SU-DHL-6 (cell line): Measurements from ENCODE around the gene CASK.

ENCODE experiments used
- H2AFZ ChIP-seq: fragments of 200-600 bp; sonication (generic); 2 replicates; pipeline ENCODE4 v1.6.1; 2014; ENCODE audit warnings: low read depth, mild to moderate bottlenecking, moderate library complexity, mixed read lengths, antibody characterized with exemption, low read length; ENCODE audit not compliant: severe bottlenecking
- H3F3A ChIP-seq: fragments of 200-600 bp; shearing (Covaris generic); 2 replicates; pipeline ENCODE4 v1.6.0; 2016; ENCODE audit warnings: antibody characterized with exemption, mild to moderate bottlenecking; ENCODE audit not compliant: insufficient read depth
- H3K27ac ChIP-seq: fragments of 200-600 bp; sonication (generic); 2 replicates; pipeline ENCODE4 v1.5.1; 2016; ENCODE audit warnings: low read depth, mild to moderate bottlenecking, low read length, moderate library complexity, mixed read lengths
- H3K27me3 ChIP-seq: fragments of 200-600 bp; sonication (generic), shearing (Covaris generic); 2 replicates; pipeline ENCODE4 v1.6.0; 2014; ENCODE audit warnings: mild to moderate bottlenecking, low read length
- H3K36me3 ChIP-seq: fragments of 200-600 bp; sonication (generic); 2 replicates; pipeline ENCODE4 v1.6.1; 2014; ENCODE audit warnings: mild to moderate bottlenecking, low read length, mixed read lengths
- H3K4me2 ChIP-seq: fragments of 300-600, 200-600 bp; shearing (Covaris generic), sonication (generic); 2 replicates; pipeline ENCODE4 v1.6.0; 2014; ENCODE audit warnings: low read length, low read depth, mild to moderate bottlenecking; ENCODE audit not compliant: poor library complexity, severe bottlenecking
- H3K4me3 ChIP-seq: fragments of 200-600 bp; sonication (generic); 2 replicates; pipeline ENCODE4 v1.5.1; 2014; ENCODE audit warnings: antibody characterized with exemption, low read length, mild to moderate bottlenecking, mixed read lengths; ENCODE audit not compliant: insufficient read depth, poor library complexity, severe bottlenecking
- H3K79me2 ChIP-seq: fragments of 200-600 bp; sonication (generic); 2 replicates; pipeline ENCODE4 v1.6.1; 2014; ENCODE audit warnings: mild to moderate bottlenecking, low read length, moderate library complexity; ENCODE audit not compliant: insufficient read depth
- H3K9ac ChIP-seq: fragments of 200-600 bp; sonication (generic); 2 replicates; pipeline ENCODE4 v1.7.0; 2014; ENCODE audit warnings: mild to moderate bottlenecking, low read length
- H3K9me2 ChIP-seq: fragments of 200-600 bp; sonication (generic); replicated peaks from 2 replicates; pipeline ENCODE4 v1.6.1; 2014; ENCODE audit warnings: low read length; ENCODE audit not compliant: insufficient read depth
- H3K9me3 ChIP-seq: fragments of 200-600 bp; sonication (generic); 2 replicates; pipeline ENCODE4 v1.6.1; 2014; ENCODE audit warnings: low read length, mixed read lengths; ENCODE audit not compliant: insufficient read depth
- H4K20me1 ChIP-seq: fragments of 200-600 bp; sonication (generic); 2 replicates; pipeline ENCODE4 v1.6.1; 2014; ENCODE audit warnings: low read depth, mild to moderate bottlenecking, antibody characterized with exemption, low read length, moderate library complexity, mixed read lengths
- CTCF ChIP-seq: fragments of 200-600 bp; sonication (generic); IDR thresholded peaks from one replicate; pipeline ENCODE4 v1.5.1; 2017; ENCODE audit warnings: antibody characterized with exemption, mild to moderate bottlenecking, low read length, moderate library complexity; ENCODE audit not compliant: insufficient read depth, poor library complexity, severe bottlenecking
- EZH2phosphoT487 ChIP-seq: fragments of 200-600 bp; sonication (generic), shearing (Covaris generic); conservative IDR thresholded peaks from 2 replicates; pipeline ENCODE4 v1.6.1; 2018; ENCODE audit warnings: mild to moderate bottlenecking, antibody characterized with exemption, low read length, moderate library complexity, mixed read lengths

The CASK gene

GRCh38 chrX:41868392-41868977, 54.9 kb downstream of the CASK start:
- Histone ChIP-seq H4K20me1 (no peaks in the 10 kb centered on the region), H2AFZ (no peak overlapping the region), H3K9me2 (no peaks in the 10 kb centered on the region), H3F3A (no peaks in the 10 kb centered on the region), H3K36me3 (no peaks in the 10 kb centered on the region), H3K4me2 (no peak overlapping the region), H3K27ac (no peak overlapping the region), H3K4me3 (no peak overlapping the region), H3K9ac (no peak overlapping the region), H3K27me3 (no peaks in the 10 kb centered on the region), H3K9me3 (no peaks in the 10 kb centered on the region), H3K79me2 (peaks cover 44% of the 10 kb centered on the region)
- TF ChIP-seq CTCF (no peak), EZH2phosphoT487 (no peak)

- no peaks in the 10 kb centered on the region for H3K9me3 ChIP-seq
- no peaks in the 10 kb centered on the region for H3F3A ChIP-seq
- TF ChIP-seq EZH2phosphoT487, result no peak
- TF ChIP-seq CTCF, result peak; percentile 12
- H3K4me2 ChIP-seq, result no peak overlapping the region
- no peak overlapping the region for H2AFZ ChIP-seq
- H3K9ac ChIP-seq, result no peak overlapping the region
- H3K27ac ChIP-seq, result no peak overlapping the region
- H4K20me1 ChIP-seq, result no peaks in the 10 kb centered on the region
- no peaks in the 10 kb centered on the region for H3K9me2 ChIP-seq
- H3K79me2 ChIP-seq, result peaks cover 32% of the 10 kb centered on the region; the same call in 1 of the 2 replicates
- no peak overlapping the region for H3K4me3 ChIP-seq
- no peaks in the 10 kb centered on the region for H3K36me3 ChIP-seq
- H3K27me3 ChIP-seq, result no peaks in the 10 kb centered on the region
These were observed 59.8 kb downstream of the CASK start for GRCh38 chrX:41863343-41864203.

- Histone ChIP-seq H4K20me1 (no peaks in the 10 kb centered on the region), H3K4me2 (no peak overlapping the region), H3K27me3 (no peaks in the 10 kb centered on the region), H3K27ac (no peak overlapping the region), H3K9ac (no peak overlapping the region), H3K36me3 (no peaks in the 10 kb centered on the region), H2AFZ (no peak overlapping the region), H3K9me2 (no peaks in the 10 kb centered on the region), H3K4me3 (no peak overlapping the region), H3K79me2 (peaks cover 29% of the 10 kb centered on the region), H3K9me3 (no peaks in the 10 kb centered on the region), H3F3A (no peaks in the 10 kb centered on the region)
- TF ChIP-seq CTCF, result no peak
- TF ChIP-seq EZH2phosphoT487, result no peak
These were observed 60.7 kb downstream of the CASK start for GRCh38 chrX:41862562-41863184.
